Natural killer cell (primary cell): ENCODE measurements around the gene DNAJB1. TPM values are rescaled to one million over a fixed set of nuclear protein-coding genes. Genes with fewer than 3 reads are reported as not detected.

Experiments used
- ATAC-seq, 3 donors: fragments of 150-1000 bp in 2 of 3; fragments of 200-7000 bp in 1 of 3; cut with Tn5 transposase; 1 replicate in 1 of 3; 2 replicates in 2 of 3; pipeline ENCODE4 v1.10.0; 2021; ENCODE audit warnings: mild to moderate bottlenecking in 2 of 3, moderate library complexity in 2 of 3
- DNase-seq, 2 donors: peaks; one replicate each; pipeline versions ENCODE4 v3.0.0 to v3.0.0-alpha.2; 2013 to 2021; ENCODE audit warnings: mixed read lengths in 1 of 2
- H3K27ac ChIP-seq: one replicate; pipeline ENCODE4 v1.5.1; 2013; ENCODE audit warnings: mild to moderate bottlenecking, low read length
- H3K27me3 ChIP-seq: one replicate; pipeline ENCODE4 v1.6.1; 2013; ENCODE audit warnings: low read length; ENCODE audit not compliant: control insufficient read depth, insufficient read depth
- H3K36me3 ChIP-seq: one replicate; pipeline ENCODE4 v1.6.1; 2013; ENCODE audit warnings: low read length; ENCODE audit not compliant: control insufficient read depth, insufficient read depth
- H3K4me1 ChIP-seq: one replicate; pipeline ENCODE4 v1.6.1; 2013; ENCODE audit warnings: low read length; ENCODE audit not compliant: control insufficient read depth, insufficient read depth
- H3K4me3 ChIP-seq: one replicate; pipeline ENCODE4 v1.5.1; 2013; ENCODE audit warnings: low read length
- H3K9me3 ChIP-seq: one replicate; pipeline ENCODE4 v1.6.1; 2013; ENCODE audit warnings: low read length; ENCODE audit not compliant: control insufficient read depth, insufficient read depth
- H3K27ac Mint-ChIP-seq, 2 donors: one replicate each; pipeline ENCODE4 v1.8.0; 2022; ENCODE audit warnings: mild to moderate bottlenecking in 2 of 2, mixed read lengths in 2 of 2, moderate library complexity in 1 of 2
- H3K27me3 Mint-ChIP-seq, 2 donors: one replicate each; pipeline ENCODE4 v1.8.0; 2022; ENCODE audit warnings: low read depth in 2 of 2, mixed read lengths in 2 of 2
- H3K36me3 Mint-ChIP-seq: one replicate; pipeline ENCODE4 v1.8.0; 2022; ENCODE audit warnings: mixed read lengths
- H3K4me1 Mint-ChIP-seq, 2 donors: one replicate each; pipeline ENCODE4 v1.8.0; 2022; ENCODE audit warnings: mixed read lengths in 2 of 2
- H3K4me3 Mint-ChIP-seq: one replicate; pipeline ENCODE4 v1.8.0; 2022; ENCODE audit warnings: mild to moderate bottlenecking, moderate library complexity, mixed read lengths
- H3K9me3 Mint-ChIP-seq, 2 donors: one replicate each; pipeline ENCODE4 v1.8.0; 2022; ENCODE audit warnings: mixed read lengths in 2 of 2
- CTCF ChIP-seq: fragments of 200-600 bp; IDR thresholded peaks from one replicate; pipeline ENCODE4 v1.8.0; 2022; ENCODE audit warnings: antibody characterized with exemption
- WGBS: methylation state at CpG from one replicate; pipeline ENCODE4 v1.1.7; 2013; ENCODE audit warnings: missing lambda C conversion rate; ENCODE audit not compliant: insufficient coverage; 5-methylcytosine and 5-hydroxymethylcytosine counted together
- intact Hi-C: fragments of 100-400 bp; cut with micrococcal nuclease; formaldehyde crosslinking; loops from one replicate; pipeline ENCODE4 v1.14.2; 2022
- total RNA-seq, 4 donors: library from RNA; stranded (reverse); fragments of 120-200 nt in 1 of 4; gene quantifications; one replicate each; pipeline versions ENCODE4 v1.2.3 to v1.2.4, GENCODE V29; 2013 to 2022

The DNAJB1 gene
- total RNA-seq, 3 donors from 2014 or later (not counting 1 experiment from before 2014, with no cell fraction given) = 148 to 238 (median 192) TPM

- Histone ChIP-seq H3K36me3 (peaks cover 13% of the 10 kb centered on the region), H3K9me3 (no peaks in the 10 kb centered on the region), H3K27me3 (no peaks in the 10 kb centered on the region), H3K4me3 (no peak overlapping the region), H3K4me1 (peaks cover 33% of the 10 kb centered on the region), H3K27ac (no peak overlapping the region)
- Mint-ChIP-seq H3K4me1 (peaks cover 10 to 32% of the 10 kb centered on the region in 2 donors), H3K4me3 (no peak overlapping the region), H3K9me3 (no peaks in the 10 kb centered on the region), H3K36me3 (no peaks in the 10 kb centered on the region), H3K27ac (peak overlapping the region in 1 of 2 donors; percentile 75), H3K27me3 (no peaks in the 10 kb centered on the region)
- WGBS = 66% methylated on average over 15 of the region's 15 CpGs
- ATAC-seq (no peak), DNase-seq (no peak)
- no peak for TF ChIP-seq CTCF
- intact Hi-C loops = no loop called here
These were observed 32.1 kb upstream of the DNAJB1 start for GRCh38 chr19:14550201-14550754.

- DNase-seq (no peak), ATAC-seq (no peak)
- Histone ChIP-seq H3K27ac (no peak overlapping the region), H3K36me3 (peaks cover 8% of the 10 kb centered on the region), H3K4me1 (no peaks in the 10 kb centered on the region), H3K9me3 (no peaks in the 10 kb centered on the region), H3K27me3 (no peaks in the 10 kb centered on the region), H3K4me3 (no peak overlapping the region)
- Mint-ChIP-seq H3K4me3 (no peak overlapping the region), H3K27ac (no peak overlapping the region), H3K4me1 (peaks cover 0 to 9% of the 10 kb centered on the region in 2 donors), H3K36me3 (no peaks in the 10 kb centered on the region), H3K27me3 (no peaks in the 10 kb centered on the region), H3K9me3 (no peaks in the 10 kb centered on the region)
- intact Hi-C loops = no loop called here
- no peak for TF ChIP-seq CTCF
- 96% methylated on average over 9 of the region's 9 CpGs for WGBS
These were observed 27.5 kb upstream of the DNAJB1 start for GRCh38 chr19:14545716-14546082.

GRCh38 chr19:14544977-14545715, 26.9 kb upstream of the DNAJB1 start:
- no peak for DNase-seq

More at GRCh38 chr19:14544977-14545715, 26.9 kb upstream of the DNAJB1 start:
- TF ChIP-seq CTCF = no peak
- no peak overlapping the region for H3K27ac Mint-ChIP-seq
- H3K9me3 ChIP-seq = no peaks in the 10 kb centered on the region
- intact Hi-C loops = no loop called here
- no peaks in the 10 kb centered on the region for H3K9me3 Mint-ChIP-seq
- no peak for ATAC-seq
- no peaks in the 10 kb centered on the region for H3K4me1 ChIP-seq
- WGBS = 92% methylated on average over 21 of the region's 21 CpGs
- H3K4me3 Mint-ChIP-seq = no peak overlapping the region
- H3K27me3 ChIP-seq = no peaks in the 10 kb centered on the region
- no peaks in the 10 kb centered on the region for H3K27me3 Mint-ChIP-seq
- H3K36me3 Mint-ChIP-seq = no peaks in the 10 kb centered on the region
- H3K4me3 ChIP-seq = no peak overlapping the region
- H3K27ac ChIP-seq = no peak overlapping the region
- peaks cover 0 to 8% of the 10 kb centered on the region in 2 donors for H3K4me1 Mint-ChIP-seq
- H3K36me3 ChIP-seq = peaks cover 5% of the 10 kb centered on the region
